H1 (cell line): Measurements from ENCODE around the gene HABP2. TPM values are rescaled to one million over a fixed set of nuclear protein-coding genes. Genes with fewer than 3 reads are reported as not detected.

ENCODE experiments used
- CTCF ChIA-PET: fragments of 300-600 bp; sonication (Branson Sonifier 250); formaldehyde crosslinking; loops from one replicate; lab custom pipeline; 2021; ENCODE audit not compliant: partially characterized antibody; lab: Charles Lee
- POLR2A ChIA-PET: fragments of 300-600 bp; sonication (Branson Sonifier 250); formaldehyde crosslinking; loops from one replicate; lab custom pipeline; 2021; ENCODE audit warnings: inconsistent platforms; ENCODE audit not compliant: partially characterized antibody; lab: Charles Lee
- DNase-seq, 2 experiments: peaks; one replicate each; pipeline versions ENCODE4 v3.0.0 to v3.0.0-alpha.2; 2010 to 2022; ENCODE audit warnings: low spot score in 2 of 2, low read depth in 1 of 2, mixed read lengths in 1 of 2
- FAIRE-seq: peaks from 2 replicates; lab custom pipeline; 2011; peaks lifted over from hg19 to GRCh38; lab: Jason Lieb, UNC
- H2AFZ ChIP-seq: 2 replicates; pipeline ENCODE4 v1.8.1; 2012; ENCODE audit warnings: low read length, inconsistent platforms
- H2AK5ac ChIP-seq: 2 replicates; pipeline ENCODE4 v1.6.1; 2013; ENCODE audit warnings: low read depth, low read length
- H2BK120ac ChIP-seq: replicated peaks from 2 replicates; pipeline ENCODE3; 2013; ENCODE audit warnings: low read depth, low read length, inconsistent platforms
- H2BK12ac ChIP-seq: 2 replicates; pipeline ENCODE4 v1.6.1; 2013; ENCODE audit warnings: low read depth, low read length
- H2BK15ac ChIP-seq: 2 replicates; pipeline ENCODE4 v1.6.1; 2013; ENCODE audit warnings: low read length
- H2BK20ac ChIP-seq: 2 replicates; pipeline ENCODE4 v1.6.1; 2013; ENCODE audit warnings: low read length
- H2BK5ac ChIP-seq: 2 replicates; pipeline ENCODE4 v1.6.1; 2013; ENCODE audit warnings: low read depth, low read length
- H3K14ac ChIP-seq: 2 replicates; pipeline ENCODE4 v1.6.1; 2013; ENCODE audit warnings: inconsistent platforms; ENCODE audit not compliant: insufficient read length
- H3K18ac ChIP-seq: 2 replicates; pipeline ENCODE4 v1.6.1; 2013; ENCODE audit warnings: low read length; ENCODE audit errors: extremely low read depth
- H3K23ac ChIP-seq: 2 replicates; pipeline ENCODE4 v1.6.1; 2013; ENCODE audit warnings: inconsistent platforms; ENCODE audit not compliant: insufficient read length
- H3K23me2 ChIP-seq: 2 replicates; pipeline ENCODE4 v1.6.1; 2013; ENCODE audit warnings: low read depth, low read length
- H3K27ac ChIP-seq: 2 replicates; pipeline ENCODE4 v1.6.1; 2011; ENCODE audit warnings: low read depth, low read length, inconsistent platforms
- H3K27me3 ChIP-seq, 4 experiments: replicated peaks in 1 of 4; 1 replicate in 1 of 4; 2 replicates in 3 of 4; pipeline versions ENCODE4 v1.6.1 to v1.8.1; 2011 to 2013; ENCODE audit warnings: low read length in 3 of 4, mild to moderate bottlenecking in 3 of 4, inconsistent platforms in 2 of 4, mixed read lengths in 2 of 4, moderate library complexity in 1 of 4; ENCODE audit not compliant: control insufficient read depth in 3 of 4, insufficient read depth in 3 of 4; ENCODE audit errors: extremely low read depth in 1 of 4
- H3K36me3 ChIP-seq, 4 experiments: 2 replicates each; pipeline versions ENCODE4 v1.6.1 to v1.8.1; 2011 to 2013; ENCODE audit warnings: mild to moderate bottlenecking in 4 of 4, low read length in 3 of 4, moderate library complexity in 2 of 4, control low read depth in 1 of 4, inconsistent platforms in 1 of 4; ENCODE audit not compliant: insufficient read depth in 4 of 4, control insufficient read depth in 2 of 4
- H3K4ac ChIP-seq: replicated peaks from 2 replicates; pipeline ENCODE3; 2013; ENCODE audit warnings: low read length, low read depth, mixed read lengths, inconsistent platforms; ENCODE audit not compliant: insufficient read length
- H3K4me1 ChIP-seq, 4 experiments: replicated peaks in 1 of 4; 1 replicate in 1 of 4; 2 replicates in 3 of 4; pipeline versions ENCODE4 v1.6.1 to v1.8.1; 2011 to 2013; ENCODE audit warnings: low read length in 3 of 4, inconsistent platforms in 2 of 4, mixed read lengths in 1 of 4; ENCODE audit not compliant: insufficient read depth in 4 of 4, control insufficient read depth in 3 of 4
- H3K4me2 ChIP-seq, 2 experiments: 2 replicates each; pipeline versions ENCODE4 v1.6.1 to v1.8.1; 2011 to 2013; ENCODE audit warnings: low read depth in 2 of 2, low read length in 2 of 2, control low read depth in 1 of 2, inconsistent platforms in 1 of 2, mild to moderate bottlenecking in 1 of 2; ENCODE audit not compliant: insufficient read depth in 1 of 2
- H3K4me3 ChIP-seq, 4 experiments: fragments of 200-600, 300-600 bp in 1 of 4; sonication (generic), shearing (Covaris generic), sonication (Bioruptor Twin) in 1 of 4; 2 replicates each; pipeline versions ENCODE4 v1.5.1 to v1.8.1; 2011 to 2016; ENCODE audit warnings: low read length in 4 of 4, low read depth in 3 of 4, control low read depth in 2 of 4, inconsistent platforms in 2 of 4, mild to moderate bottlenecking in 2 of 4, mixed read lengths in 1 of 4, moderate library complexity in 1 of 4; ENCODE audit not compliant: insufficient read depth in 2 of 4; ENCODE audit errors: extremely low read depth in 1 of 4
- H3K56ac ChIP-seq: replicated peaks from 2 replicates; pipeline ENCODE3; 2013; ENCODE audit warnings: low read depth, mild to moderate bottlenecking, mixed read lengths, low read length, inconsistent platforms; ENCODE audit not compliant: insufficient read length
- H3K79me1 ChIP-seq: 2 replicates; pipeline ENCODE4 v1.6.1; 2013; ENCODE audit warnings: low read depth, low read length, control low read depth
- H3K79me2 ChIP-seq, 2 experiments: 2 replicates each; pipeline versions ENCODE4 v1.6.1 to v1.8.1; 2012 to 2013; ENCODE audit warnings: low read length in 2 of 2, mild to moderate bottlenecking in 2 of 2, inconsistent platforms in 1 of 2; ENCODE audit not compliant: insufficient read depth in 2 of 2, control insufficient read depth in 1 of 2
- H3K9ac ChIP-seq, 4 experiments: replicated peaks in 1 of 4; 1 replicate in 1 of 4; 2 replicates in 3 of 4; pipeline versions ENCODE4 v1.6.1 to v1.8.1; 2011 to 2013; ENCODE audit warnings: low read depth in 3 of 4, low read length in 3 of 4, control low read depth in 2 of 4, mild to moderate bottlenecking in 2 of 4, moderate library complexity in 2 of 4, inconsistent platforms in 1 of 4; ENCODE audit errors: extremely low read depth in 1 of 4
- H3K9me3 ChIP-seq, 2 experiments: 2 replicates each; pipeline versions ENCODE4 v1.6.1 to v1.8.1; 2012 to 2013; ENCODE audit warnings: mild to moderate bottlenecking in 2 of 2, moderate library complexity in 2 of 2, control low read depth in 1 of 2, inconsistent platforms in 1 of 2, low read depth in 1 of 2, low read length in 1 of 2, mixed read lengths in 1 of 2; ENCODE audit not compliant: insufficient read depth in 2 of 2
- H4K20me1 ChIP-seq, 2 experiments: replicated peaks in 1 of 2; 2 replicates each; pipeline versions ENCODE3 to v1.8.1; 2011 to 2013; ENCODE audit warnings: inconsistent platforms in 2 of 2, low read length in 2 of 2, mild to moderate bottlenecking in 1 of 2; ENCODE audit not compliant: insufficient read depth in 2 of 2, control insufficient read depth in 1 of 2
- H4K5ac ChIP-seq: 2 replicates; pipeline ENCODE4 v1.6.1; 2013; ENCODE audit warnings: low read length, low read depth, mixed read lengths, inconsistent platforms; ENCODE audit not compliant: insufficient read length
- H4K8ac ChIP-seq: 2 replicates; pipeline ENCODE4 v1.8.0; 2013; ENCODE audit warnings: mild to moderate bottlenecking, moderate library complexity, low read length, inconsistent platforms; ENCODE audit not compliant: insufficient read depth; ENCODE audit errors: extremely low read depth
- H4K91ac ChIP-seq: replicated peaks from 2 replicates; pipeline ENCODE3; 2013; ENCODE audit warnings: low read length, mixed read lengths, inconsistent platforms; ENCODE audit not compliant: insufficient read length
- CHD2 ChIP-seq: IDR thresholded peaks from 2 replicates; pipeline ENCODE4 v1.6.1; 2012; ENCODE audit warnings: low read length, improper control_type of control experiment
- CTBP2 ChIP-seq: IDR thresholded peaks from 2 replicates; pipeline ENCODE4 v1.7.0; 2011; ENCODE audit warnings: borderline replicate concordance, mild to moderate bottlenecking, moderate library complexity, mixed read lengths, low read length; ENCODE audit not compliant: insufficient read depth, insufficient read length
- EZH2 ChIP-seq: fragments of 200-600 bp; sonication (generic); IDR thresholded peaks from 2 replicates; pipeline ENCODE4 v1.7.1; 2012; ENCODE audit warnings: low read depth, mild to moderate bottlenecking, moderate library complexity, low read length, inconsistent platforms; ENCODE audit not compliant: severe bottlenecking
- HDAC2 ChIP-seq, 2 experiments: fragments of 300-600 bp in 1 of 2; sonication (generic) in 1 of 2; IDR thresholded peaks; 2 replicates each; pipeline ENCODE4 v1.6.1; 2011 to 2012; ENCODE audit warnings: low read depth in 2 of 2, low read length in 2 of 2, mild to moderate bottlenecking in 2 of 2, moderate library complexity in 2 of 2, borderline replicate concordance in 1 of 2, inconsistent platforms in 1 of 2
- JUN ChIP-seq: IDR thresholded peaks from 2 replicates; pipeline ENCODE4 v1.6.1; 2011; ENCODE audit warnings: low read depth, mild to moderate bottlenecking, improper control_type of control experiment, low read length
- POLR2A ChIP-seq, 2 experiments: IDR thresholded peaks; 1 replicate in 1 of 2; 2 replicates in 1 of 2; pipeline ENCODE4 v1.6.1; 2011; ENCODE audit warnings: low read depth in 2 of 2, low read length in 2 of 2, mild to moderate bottlenecking in 2 of 2; ENCODE audit errors: control extremely low read depth in 1 of 2
- POLR2AphosphoS5 ChIP-seq: IDR thresholded peaks from 2 replicates; pipeline ENCODE4 v1.6.1; 2011; ENCODE audit warnings: low read depth, low read length
- RAD21 ChIP-seq, 2 experiments: IDR thresholded peaks in 1 of 2; conservative IDR thresholded peaks in 1 of 2; 2 replicates each; pipeline ENCODE4 v1.6.1; 2011; ENCODE audit warnings: low read depth in 2 of 2, low read length in 2 of 2, improper control_type of control experiment in 1 of 2, inconsistent platforms in 1 of 2, mild to moderate bottlenecking in 1 of 2, moderate library complexity in 1 of 2
- SP1 ChIP-seq: IDR thresholded peaks from 2 replicates; pipeline ENCODE4 v1.6.1; 2011; ENCODE audit warnings: low read depth, low read length
- SP4 ChIP-seq: IDR thresholded peaks from 2 replicates; pipeline ENCODE4 v1.6.1; 2012; ENCODE audit warnings: low read length, inconsistent platforms
- YY1 ChIP-seq: IDR thresholded peaks from 2 replicates; pipeline ENCODE4 v1.6.1; 2011; ENCODE audit warnings: low read depth, mild to moderate bottlenecking, low read length
- WGBS, 2 experiments: shearing (Covaris generic) in 1 of 2; methylation state at CpG; one replicate each; pipeline versions ENCODE4 v1.1.6 to v1.1.7; 2013 to 2015; ENCODE audit warnings: low lambda C conversion rate in 2 of 2, mixed read lengths in 2 of 2, inconsistent platforms in 1 of 2, low coverage in 1 of 2, missing lambda C conversion rate in 1 of 2; ENCODE audit not compliant: insufficient replicate concordance in 2 of 2, insufficient coverage in 1 of 2, insufficient read length in 1 of 2; ENCODE audit errors: extremely low coverage in 1 of 2, missing lambda C conversion rate in 1 of 2; 5-methylcytosine and 5-hydroxymethylcytosine counted together
- polyA plus RNA-seq, 7 experiments: library from polyadenylated mRNA; depleted of rRNA in 3 of 7; stranded (reverse) in 5 of 7; unstranded in 2 of 7; fragments of >200 nt in 5 of 7; fragments of 200-250 nt in 2 of 7; gene quantifications; 1 replicate in 5 of 7; 2 replicates in 1 of 7; 4 replicates in 1 of 7; pipeline versions ENCODE4 v1.2.1 to v1.2.3, GENCODE V29; 2011 to 2013; ENCODE audit warnings: missing spikeins in 2 of 7, mixed read lengths in 2 of 7
- total RNA-seq: library from RNA; stranded (reverse); fragmentation: NEBNext Ultra II Directional; extraction: Animal tissue kit (Norgen Biotek cat#: 25700); gene quantifications from 2 replicates; pipeline ENCODE4 v1.2.1, GENCODE V29; 2021
- TF ChIP-seq, protein P1 (sequence below), 3 experiments: IDR thresholded peaks; 1 replicate in 2 of 3; 2 replicates in 1 of 3; pipeline versions ENCODE4 v1.5.1 to v1.6.1; 2011; ENCODE audit warnings: low read length in 3 of 3, mild to moderate bottlenecking in 3 of 3, inconsistent platforms in 2 of 3, low read depth in 1 of 3, moderate library complexity in 1 of 3; ENCODE audit not compliant: insufficient read depth in 1 of 3; ENCODE audit errors: control extremely low read depth in 1 of 3

The HABP2 gene
- total and polyA plus RNA-seq, 2 of the 8 experiments (the other 6 are each of a cell fraction or from before 2014, with no cell fraction given), result not detected

DNA sequence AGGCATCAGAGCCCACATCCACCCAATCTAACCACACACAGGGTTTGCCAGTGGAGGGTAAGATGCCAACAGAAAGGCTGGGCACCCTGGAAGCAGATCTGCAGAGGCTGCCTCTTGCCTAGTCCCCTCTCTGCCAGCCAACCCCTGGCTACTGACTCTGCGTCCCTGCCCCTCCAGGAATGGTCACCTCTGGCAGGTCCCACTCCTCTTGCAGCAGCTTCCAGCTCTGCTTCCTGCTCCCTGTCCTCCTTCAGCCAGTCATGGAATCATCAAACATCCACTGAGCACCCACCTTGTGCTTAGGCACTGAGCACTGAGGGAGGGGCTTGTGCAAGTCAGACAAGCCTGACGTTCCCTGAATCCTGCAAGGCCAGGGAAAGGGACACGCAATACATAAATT is 20.1 kb upstream of the HABP2 start:
- H3K9ac ChIP-seq, result no peak overlapping the region
- no peaks in the 10 kb centered on the region for H3K79me2 ChIP-seq
- no peak overlapping the region for H4K91ac ChIP-seq
- H3K56ac ChIP-seq, result no peak overlapping the region
- no peak overlapping the region for H2AFZ ChIP-seq
- no peaks in the 10 kb centered on the region; the same call in 1 of the 2 replicates for H3K23me2 ChIP-seq
- no peaks in the 10 kb centered on the region for H3K9me3 ChIP-seq
- H2BK12ac ChIP-seq, result no peak overlapping the region
- no peak overlapping the region for H2BK5ac ChIP-seq
- FAIRE-seq (no peak), DNase-seq (no peak)
- no peak overlapping the region for H3K14ac ChIP-seq
- H3K27ac ChIP-seq, result no peak overlapping the region
- H3K36me3 ChIP-seq, result no peaks in the 10 kb centered on the region
- H3K4me2 ChIP-seq, result no peak overlapping the region
- H3K18ac ChIP-seq, result no peak overlapping the region
- no peaks in the 10 kb centered on the region for H3K4me1 ChIP-seq
- ChIA-PET POLR2A (no interaction called here), CTCF (interaction anchor here (0.7 to 4.1 kb wide), 5 partner anchors 12 to 80 kb away, joined by 3 to 25 read pairs (median 5); no protein-coding TSS in a partner anchor)
- H4K20me1 ChIP-seq, result no peaks in the 10 kb centered on the region
- WGBS, 2 experiments, result 91% methylated on average over 3 of the region's 3 CpGs; no CpG with 5 or more reads in 1 of the 2 experiments
- H2BK20ac ChIP-seq, result no peak overlapping the region
- H4K8ac ChIP-seq, result no peak overlapping the region
- no peak overlapping the region for H3K4ac ChIP-seq
- H3K23ac ChIP-seq, result no peak overlapping the region
- no peak overlapping the region for H4K5ac ChIP-seq
- H3K79me1 ChIP-seq, result no peaks in the 10 kb centered on the region
- H2AK5ac ChIP-seq, result no peak overlapping the region
- no peak overlapping the region for H2BK15ac ChIP-seq
- H3K4me3 ChIP-seq, result no peak overlapping the region
- H3K27me3 ChIP-seq, result peaks cover 0 to 2% (median 0%) of the 10 kb centered on the region in 4 experiments; a peak in 2 of 7 replicates
- no peak overlapping the region for H2BK120ac ChIP-seq
- TF ChIP-seq SP1, result no peak
- TF ChIP-seq POLR2AphosphoS5, result no peak
- TF ChIP-seq CTBP2, result no peak
- TF ChIP-seq YY1, result no peak
- TF ChIP-seq RAD21 (IDR thresholded peaks at IDR 0.05 in 1 of 2, conservative IDR thresholded peaks at IDR 0.05 in 1 of 2; ENCODE audit: low read depth in 2 of 2, low read length in 2 of 2), result no peak
- TF ChIP-seq CHD2, result no peak
- no peak for TF ChIP-seq SP4
- TF ChIP-seq, protein P1, sequence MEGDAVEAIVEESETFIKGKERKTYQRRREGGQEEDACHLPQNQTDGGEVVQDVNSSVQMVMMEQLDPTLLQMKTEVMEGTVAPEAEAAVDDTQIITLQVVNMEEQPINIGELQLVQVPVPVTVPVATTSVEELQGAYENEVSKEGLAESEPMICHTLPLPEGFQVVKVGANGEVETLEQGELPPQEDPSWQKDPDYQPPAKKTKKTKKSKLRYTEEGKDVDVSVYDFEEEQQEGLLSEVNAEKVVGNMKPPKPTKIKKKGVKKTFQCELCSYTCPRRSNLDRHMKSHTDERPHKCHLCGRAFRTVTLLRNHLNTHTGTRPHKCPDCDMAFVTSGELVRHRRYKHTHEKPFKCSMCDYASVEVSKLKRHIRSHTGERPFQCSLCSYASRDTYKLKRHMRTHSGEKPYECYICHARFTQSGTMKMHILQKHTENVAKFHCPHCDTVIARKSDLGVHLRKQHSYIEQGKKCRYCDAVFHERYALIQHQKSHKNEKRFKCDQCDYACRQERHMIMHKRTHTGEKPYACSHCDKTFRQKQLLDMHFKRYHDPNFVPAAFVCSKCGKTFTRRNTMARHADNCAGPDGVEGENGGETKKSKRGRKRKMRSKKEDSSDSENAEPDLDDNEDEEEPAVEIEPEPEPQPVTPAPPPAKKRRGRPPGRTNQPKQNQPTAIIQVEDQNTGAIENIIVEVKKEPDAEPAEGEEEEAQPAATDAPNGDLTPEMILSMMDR (IDR thresholded peaks at IDR 0.05; ENCODE audit: control extremely low read depth in 1 of 3, insufficient read depth in 1 of 3, low read depth in 1 of 3, low read length in 3 of 3), result no peak
- TF ChIP-seq HDAC2 (IDR thresholded peaks at IDR 0.05; ENCODE audit: borderline replicate concordance in 1 of 2, low read depth in 2 of 2, low read length in 2 of 2), result no peak
- no peak for TF ChIP-seq EZH2
- TF ChIP-seq JUN, result no peak
- TF ChIP-seq POLR2A (IDR thresholded peaks at IDR 0.05; ENCODE audit: control extremely low read depth in 1 of 2, low read depth in 2 of 2, low read length in 2 of 2), result no peak
